DND-41 (cell line): ENCODE results near the gene MECR.

ENCODE experiments used
- CTCF ChIP-seq: IDR thresholded peaks from 2 replicates; pipeline ENCODE4 v1.5.1; 2012; ENCODE audit warnings: borderline replicate concordance, low read length, moderate library complexity, mild to moderate bottlenecking; ENCODE audit not compliant: poor library complexity, severe bottlenecking; ENCODE audit errors: extremely low read depth
- EZH2 ChIP-seq: IDR thresholded peaks from 3 replicates; pipeline ENCODE4 v1.6.1; 2012; ENCODE audit warnings: borderline replicate concordance, low read depth, mild to moderate bottlenecking, moderate library complexity, low read length, inconsistent platforms; ENCODE audit not compliant: severe bottlenecking

GRCh38 chr1:29279951-29280391 lies 49.2 kb upstream of the MECR start:
- TF ChIP-seq EZH2 (no peak), CTCF (no peak)
